Measurements from ENCODE around the gene LARP6.

Gene LARP6

DNA sequence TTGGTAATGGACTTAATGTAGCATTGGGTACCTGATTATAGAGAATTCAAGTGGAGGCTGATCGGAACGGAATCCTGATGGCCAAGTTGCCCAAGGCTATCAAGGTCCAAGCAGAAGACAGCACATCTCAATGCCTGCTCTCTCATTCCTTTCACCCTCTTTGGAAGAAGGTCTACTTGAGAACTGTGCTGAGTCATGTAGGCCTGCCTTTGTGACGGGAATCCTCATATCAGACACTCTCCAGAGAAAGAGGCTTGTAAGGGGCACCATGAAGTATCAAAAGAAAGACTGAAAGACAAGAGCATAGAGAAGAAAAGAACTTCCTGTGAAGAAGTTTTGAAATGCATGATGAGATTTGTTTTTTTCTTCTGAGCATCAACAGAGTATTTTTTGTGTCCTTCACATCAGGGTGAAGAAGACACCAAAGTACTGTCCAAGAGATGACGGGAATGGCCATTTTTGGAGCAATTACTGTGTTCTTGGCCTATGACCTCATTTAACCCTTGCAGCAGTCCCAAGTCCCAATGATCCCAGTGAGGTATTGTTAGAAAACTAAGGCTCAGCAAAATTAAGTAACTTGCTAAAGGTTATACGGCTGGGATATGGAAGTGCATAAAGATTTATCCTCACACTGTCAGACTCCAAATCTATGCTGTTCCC lies 13.2 kb upstream of the LARP6 start:
- TF ChIP-seq, protein P1, sequence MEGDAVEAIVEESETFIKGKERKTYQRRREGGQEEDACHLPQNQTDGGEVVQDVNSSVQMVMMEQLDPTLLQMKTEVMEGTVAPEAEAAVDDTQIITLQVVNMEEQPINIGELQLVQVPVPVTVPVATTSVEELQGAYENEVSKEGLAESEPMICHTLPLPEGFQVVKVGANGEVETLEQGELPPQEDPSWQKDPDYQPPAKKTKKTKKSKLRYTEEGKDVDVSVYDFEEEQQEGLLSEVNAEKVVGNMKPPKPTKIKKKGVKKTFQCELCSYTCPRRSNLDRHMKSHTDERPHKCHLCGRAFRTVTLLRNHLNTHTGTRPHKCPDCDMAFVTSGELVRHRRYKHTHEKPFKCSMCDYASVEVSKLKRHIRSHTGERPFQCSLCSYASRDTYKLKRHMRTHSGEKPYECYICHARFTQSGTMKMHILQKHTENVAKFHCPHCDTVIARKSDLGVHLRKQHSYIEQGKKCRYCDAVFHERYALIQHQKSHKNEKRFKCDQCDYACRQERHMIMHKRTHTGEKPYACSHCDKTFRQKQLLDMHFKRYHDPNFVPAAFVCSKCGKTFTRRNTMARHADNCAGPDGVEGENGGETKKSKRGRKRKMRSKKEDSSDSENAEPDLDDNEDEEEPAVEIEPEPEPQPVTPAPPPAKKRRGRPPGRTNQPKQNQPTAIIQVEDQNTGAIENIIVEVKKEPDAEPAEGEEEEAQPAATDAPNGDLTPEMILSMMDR (IDR thresholded peaks at IDR 0.05), result no peak

DNA sequence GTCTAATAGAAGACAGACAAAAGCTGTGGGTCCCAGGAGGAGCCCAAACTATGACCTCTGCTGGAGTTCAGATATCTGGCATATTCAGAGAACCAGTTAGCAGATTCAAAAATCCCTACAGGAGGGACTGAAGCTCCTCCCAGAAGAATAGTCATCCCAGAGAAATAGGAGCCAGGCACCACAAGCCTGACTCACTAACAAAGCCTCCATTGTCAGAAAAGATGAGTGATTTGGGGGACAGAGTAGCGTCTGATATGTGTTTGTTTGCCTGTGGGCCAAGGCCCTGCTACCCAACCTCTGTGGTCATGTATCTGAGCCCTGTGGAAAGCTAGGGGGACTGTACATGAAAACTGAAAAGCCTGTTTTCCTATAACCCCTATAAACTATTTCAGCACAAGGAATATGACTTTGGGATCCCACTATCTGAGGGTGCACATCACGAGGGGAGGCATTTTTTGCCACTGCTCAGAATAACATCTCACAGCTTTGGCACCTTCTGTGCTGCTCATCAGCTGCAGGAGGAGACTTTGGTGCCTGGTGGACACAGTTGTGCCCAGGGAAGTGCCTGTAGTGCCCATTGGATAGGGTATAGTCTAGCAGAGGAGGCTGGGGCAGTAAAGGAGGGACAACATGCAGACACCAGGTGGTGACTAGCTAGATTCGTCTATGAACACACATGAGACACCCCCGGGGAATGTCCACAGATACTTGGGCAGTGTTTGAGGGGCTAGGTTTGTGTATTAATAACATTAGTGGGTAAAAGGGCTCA lies 9.7 kb upstream of the LARP6 start:
- TF ChIP-seq, protein P1 (IDR thresholded peaks at IDR 0.05), result no peak

DNA sequence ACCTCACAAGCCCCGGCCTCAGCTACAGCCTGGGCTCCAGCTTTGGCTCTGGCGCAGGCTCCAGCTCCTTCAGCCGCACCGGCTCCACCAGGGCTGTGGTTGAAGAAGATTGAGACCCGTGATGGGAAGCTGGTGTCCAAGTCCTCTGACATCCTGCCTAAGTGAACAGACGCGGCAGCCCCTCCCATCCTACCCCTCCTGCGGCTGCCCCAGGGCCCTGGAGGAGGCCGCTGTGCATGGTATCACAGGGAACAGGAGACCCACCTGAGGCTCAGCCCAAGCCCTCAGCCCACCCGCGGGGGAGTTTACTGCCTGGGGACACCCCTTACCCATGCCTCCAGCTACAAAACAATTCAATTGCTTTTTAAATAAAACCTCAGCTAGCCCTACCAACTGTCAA lies 6.0 kb upstream of the LARP6 start:
- TF ChIP-seq, protein P1 (IDR thresholded peaks at IDR 0.05), result no peak

DNA sequence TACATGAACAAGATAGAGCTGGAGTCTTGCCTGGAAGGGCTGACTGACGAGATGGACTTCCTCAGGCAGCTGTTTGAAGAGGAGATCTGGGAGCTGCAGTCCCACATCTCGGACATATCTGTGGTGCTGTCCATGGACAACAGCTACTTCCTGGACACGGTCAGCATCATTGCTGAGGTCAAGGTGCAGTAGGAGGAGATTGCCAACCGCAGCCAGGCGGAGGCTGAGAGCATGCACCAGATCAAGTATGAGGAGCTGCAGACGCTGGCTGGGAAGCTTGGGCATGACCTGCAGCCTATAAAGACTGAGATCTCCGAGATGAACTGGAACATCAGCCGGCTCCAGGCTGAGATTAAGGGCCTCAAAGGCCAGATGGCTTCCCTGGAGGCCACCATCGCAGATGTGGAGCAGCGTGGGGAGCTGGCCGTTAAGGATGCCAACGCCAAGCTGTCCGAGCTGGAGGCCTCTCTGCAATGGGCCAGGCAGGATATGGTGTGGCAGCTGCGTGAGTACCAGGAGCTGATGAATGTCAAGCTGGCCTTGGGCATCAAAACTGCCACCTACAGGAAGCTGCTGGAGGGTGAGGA lies 5.5 kb upstream of the LARP6 start:
- TF ChIP-seq, protein P1 (IDR thresholded peaks at IDR 0.05), result no peak

DNA sequence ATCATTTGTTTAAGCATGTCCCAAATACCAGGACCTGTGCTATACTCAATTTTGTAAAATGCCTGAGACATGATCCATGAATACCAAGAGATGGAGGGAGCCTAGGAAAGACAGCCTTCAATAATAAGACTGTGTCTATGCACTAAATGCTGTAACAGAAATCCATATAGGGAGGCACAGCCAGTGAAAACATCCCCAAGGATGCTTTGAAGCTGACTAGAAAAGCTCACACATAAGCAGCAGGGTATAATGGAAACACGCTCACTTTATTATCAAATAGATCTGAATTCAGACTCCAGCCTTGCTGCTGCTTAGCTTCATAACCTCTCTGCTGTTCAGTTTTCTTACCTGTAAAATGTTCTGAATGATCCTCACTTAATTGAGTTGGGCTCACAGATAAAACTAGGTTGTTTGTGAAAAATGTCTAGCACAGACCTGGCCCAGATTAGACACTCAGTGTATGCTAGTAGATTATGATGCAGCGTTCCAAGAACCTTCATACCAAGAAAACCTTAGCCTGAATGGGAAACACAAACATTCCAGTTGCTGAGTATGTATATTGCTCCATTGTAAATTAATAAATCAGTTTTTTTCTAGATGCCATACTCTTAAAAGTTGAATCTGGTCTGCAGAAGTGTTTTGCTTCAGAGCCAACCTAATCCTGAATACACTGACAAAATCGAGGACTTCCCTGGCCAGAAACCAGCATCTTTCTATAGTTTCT lies 3.8 kb upstream of the LARP6 start:
- TF ChIP-seq, protein P1 (IDR thresholded peaks at IDR 0.05), result no peak

DNA sequence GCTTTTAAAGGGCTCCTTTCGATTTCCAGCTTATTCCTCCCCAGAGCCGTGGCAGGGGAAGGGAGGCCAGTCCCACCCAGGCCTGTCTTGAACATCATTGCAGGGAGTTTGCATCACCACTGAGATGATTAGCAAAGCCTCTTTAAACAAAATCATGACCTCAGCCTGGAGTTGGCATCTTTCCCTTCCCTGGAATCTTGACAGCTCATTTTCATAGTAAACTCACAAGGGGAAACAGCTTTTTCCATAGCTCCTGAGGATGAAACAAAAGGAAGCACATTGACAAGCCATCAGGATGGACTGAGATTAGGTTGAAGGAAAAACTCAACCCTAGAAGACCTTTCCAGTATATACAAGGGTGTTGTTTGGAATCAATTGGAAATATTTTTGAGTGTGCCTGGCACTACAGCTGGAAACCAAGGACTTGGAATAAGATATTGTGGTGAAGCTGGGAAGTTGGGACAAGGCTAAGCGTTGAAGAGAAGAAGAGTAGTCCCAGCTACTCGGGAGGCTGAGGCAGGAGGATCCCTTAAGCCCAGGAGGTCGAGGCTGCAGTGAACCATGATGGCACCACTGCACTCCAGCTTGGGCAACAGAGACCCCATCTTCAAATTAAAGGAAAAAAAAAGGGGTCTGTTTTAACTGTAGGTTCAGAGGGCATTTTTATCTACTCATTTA lies 3.1 kb upstream of the LARP6 start:
- TF ChIP-seq, protein P1 (IDR thresholded peaks at IDR 0.05), result no peak
